Kasumi-1 (cell line): Measurements from ENCODE around the gene LSP1.
"Not testable (repeated sequence)": the region's sequence is repeated elsewhere in the genome, so short reads cannot be mapped to it uniquely, and the experiment has no call there.

Experiments
- DNase-seq, 2 experiments: peaks; one replicate each; lab custom pipeline; 2025; lab: John Stamatoyannopoulos, UW

Gene LSP1

DNA sequence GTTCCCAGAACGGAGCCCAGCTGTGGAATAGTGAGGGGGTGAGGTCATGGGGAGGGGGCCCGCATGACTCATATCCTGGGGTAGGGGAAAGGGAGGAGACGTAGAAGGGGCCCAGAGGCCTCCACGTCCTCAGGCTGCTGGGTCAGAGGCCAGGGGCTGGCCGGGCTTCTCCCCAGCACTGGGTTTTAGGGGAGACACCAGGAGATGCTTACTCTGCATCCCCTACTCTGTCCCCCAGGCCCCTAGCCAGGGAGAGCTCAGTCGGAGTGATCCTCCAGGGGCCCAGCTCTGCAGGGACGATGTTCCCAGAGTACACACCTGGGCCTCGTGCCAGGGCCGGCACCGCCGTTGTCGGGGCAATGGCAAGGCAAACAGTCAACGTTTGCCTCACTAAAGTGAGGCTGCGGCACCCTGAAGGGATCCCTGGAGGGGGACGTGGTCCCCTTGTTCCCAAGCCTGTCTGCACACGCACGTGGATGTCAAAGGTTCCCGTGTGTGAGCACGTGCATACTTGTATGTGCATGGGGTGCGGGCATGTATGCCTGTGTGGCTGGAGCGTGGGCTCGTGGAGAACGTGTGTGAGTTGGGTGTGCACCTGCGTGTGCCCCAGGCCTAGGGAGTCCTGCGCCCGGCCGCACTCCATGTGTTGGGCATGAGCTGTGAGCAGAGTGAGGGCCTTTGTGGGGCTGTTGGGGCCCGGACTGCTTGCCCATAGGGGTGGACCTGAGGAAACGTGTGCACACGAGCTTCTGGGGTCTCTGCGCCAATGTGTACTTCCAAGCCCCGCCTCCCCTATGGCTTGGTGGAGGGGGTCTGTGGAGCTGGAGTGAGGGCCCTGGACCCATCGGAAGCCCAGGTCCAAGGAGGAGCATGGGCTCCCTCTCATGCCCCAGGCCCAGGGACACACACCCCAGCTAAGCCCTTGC is 24.6 kb downstream of the LSP1 start:
- DNase-seq, result no peak

DNA sequence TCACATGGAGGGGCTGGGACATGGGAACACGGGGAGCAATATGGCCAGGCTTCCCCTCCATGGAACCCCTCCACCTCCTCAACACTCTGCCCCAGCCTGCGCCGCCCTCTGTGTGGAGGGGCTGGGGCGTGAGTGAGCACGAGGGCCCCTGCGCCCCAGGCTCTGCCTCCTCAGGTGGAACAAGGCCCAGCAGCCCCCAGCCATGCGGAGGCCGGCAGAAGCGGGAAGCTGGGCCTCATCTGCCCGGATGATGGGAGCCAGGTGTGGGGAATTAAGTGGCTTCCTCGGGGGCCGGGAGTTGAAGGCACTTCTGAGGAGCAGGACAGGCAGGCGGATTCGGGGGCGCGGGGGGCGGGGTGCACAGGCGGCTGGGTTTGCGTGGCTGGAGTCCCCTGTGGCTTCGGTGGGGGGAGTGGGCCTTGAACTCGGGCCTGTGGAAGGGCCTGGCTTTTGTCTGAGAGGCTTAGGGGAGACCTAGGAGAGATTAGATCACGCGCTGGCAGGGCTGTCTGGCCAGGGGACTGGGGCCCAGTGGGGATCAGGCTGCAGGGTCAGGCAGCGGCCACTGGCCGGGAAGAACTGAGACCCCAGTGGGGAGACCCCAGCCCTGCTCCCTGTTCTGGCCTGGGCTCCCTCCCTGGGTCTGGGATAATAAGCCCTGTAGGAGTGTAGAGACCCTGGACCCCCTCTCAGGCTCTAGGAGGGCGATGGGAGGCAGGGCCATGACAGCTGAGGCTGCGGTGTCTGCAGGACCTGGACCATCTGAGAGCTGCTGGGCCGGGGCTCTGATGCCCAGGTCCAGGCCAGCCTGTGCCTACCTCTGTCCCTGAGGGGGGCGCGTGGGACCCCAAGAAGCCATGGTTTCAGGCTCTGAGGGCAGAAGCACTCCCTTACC is 25.5 kb downstream of the LSP1 start:
- no peak for DNase-seq

DNA sequence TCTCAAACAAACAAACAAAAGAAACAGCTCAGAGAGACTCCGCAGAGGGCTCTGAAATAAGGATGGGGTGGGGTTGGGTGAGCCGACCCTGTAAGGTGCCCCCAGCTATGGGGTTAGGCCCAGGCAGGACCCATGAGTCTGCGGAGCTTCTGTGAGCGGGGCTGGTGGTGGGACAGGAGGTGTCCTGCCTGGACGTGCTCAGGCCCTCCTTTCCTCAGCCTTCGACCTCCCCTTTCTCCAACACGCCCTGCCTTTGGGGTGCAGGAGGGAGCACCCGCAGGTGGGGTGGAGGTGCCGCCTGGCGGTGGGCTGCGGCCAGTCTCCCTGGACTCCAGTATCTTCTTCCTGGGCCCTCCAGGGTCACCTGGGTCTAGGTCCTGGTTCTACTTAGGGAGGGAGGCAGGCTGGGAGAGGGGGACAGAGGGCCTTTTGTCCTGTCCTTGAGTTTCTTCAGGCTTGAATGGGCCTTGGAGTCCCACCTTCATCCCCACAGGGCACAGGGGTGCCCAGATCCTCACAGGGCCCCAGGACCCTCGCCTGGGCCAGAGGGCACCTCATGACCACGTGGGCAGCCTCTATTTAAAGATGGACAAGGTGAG is 26.6 kb downstream of the LSP1 start:
- DNase-seq, result no peak

DNA sequence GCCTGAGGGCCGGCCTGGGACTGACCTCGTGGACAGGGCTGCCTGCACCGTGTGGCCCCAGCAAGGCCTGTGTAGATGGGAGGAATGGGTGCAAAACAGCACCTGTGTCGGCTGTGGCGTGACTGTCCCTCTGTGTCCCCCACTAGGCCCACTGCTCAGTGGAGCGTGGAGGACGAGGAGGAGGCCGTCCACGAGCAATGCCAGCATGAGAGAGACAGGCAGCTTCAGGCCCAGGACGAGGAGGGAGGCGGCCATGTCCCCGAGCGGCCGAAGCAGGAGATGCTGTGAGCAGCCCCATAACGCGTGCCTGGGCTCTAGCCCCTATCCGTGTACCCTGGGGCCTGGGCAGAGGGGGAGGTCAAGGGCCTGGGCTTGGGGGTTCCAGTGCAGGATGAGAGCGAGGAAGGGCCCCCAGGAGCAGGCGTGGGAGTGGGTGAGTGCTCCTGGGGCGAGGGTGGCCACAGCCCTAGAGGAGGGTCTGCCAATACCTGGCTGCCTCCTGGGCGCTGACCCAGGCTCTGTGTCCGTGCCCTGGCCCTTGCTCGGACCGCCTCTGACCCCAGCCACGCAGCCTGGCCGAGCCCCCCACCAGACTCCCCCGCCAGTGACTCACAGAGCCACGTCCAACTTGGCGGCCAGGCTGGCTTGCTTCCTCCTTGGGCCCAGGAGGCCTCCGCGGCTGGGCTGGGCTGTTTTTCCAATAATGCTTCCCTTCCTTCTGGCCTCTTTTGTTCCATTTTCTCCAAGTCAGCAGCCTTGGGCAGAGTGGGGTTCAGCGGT is 27.2 kb downstream of the LSP1 start:
- no peak for DNase-seq

DNA sequence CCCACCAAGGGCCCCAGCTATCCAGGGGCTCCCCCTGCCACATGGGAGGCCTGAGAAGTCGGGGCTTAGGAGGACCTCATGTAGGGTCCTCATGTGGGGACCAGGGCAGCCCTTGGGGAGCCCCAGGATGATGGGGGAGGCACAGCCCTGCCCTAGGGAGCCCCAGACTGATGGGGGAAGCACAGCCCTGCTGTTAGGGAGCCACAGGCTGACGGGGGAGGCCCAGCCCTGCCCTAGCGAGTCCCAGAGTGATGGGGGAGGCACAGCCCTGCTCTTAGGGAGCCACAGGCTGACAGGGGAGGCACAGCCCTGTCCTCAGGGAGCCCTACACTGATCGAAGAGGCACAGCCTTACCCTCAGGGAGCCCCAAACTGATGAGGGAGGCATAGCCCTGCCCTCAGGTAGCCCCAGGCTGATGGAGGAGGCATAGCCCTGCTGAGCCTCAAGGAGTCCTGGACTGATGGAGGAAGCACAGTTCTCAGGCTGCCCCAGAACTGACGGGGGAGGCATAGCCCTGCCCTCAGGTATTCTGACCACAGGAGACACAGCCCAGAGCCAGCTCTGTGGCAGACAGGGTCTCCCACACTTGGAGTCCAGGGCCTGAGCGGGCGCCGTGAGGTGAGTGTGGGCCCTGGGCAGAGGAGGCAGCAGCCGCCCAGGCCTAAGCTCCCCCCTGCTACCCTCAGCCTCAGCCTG is 28.0 kb downstream of the LSP1 start:
- DNase-seq, result no peak

DNA sequence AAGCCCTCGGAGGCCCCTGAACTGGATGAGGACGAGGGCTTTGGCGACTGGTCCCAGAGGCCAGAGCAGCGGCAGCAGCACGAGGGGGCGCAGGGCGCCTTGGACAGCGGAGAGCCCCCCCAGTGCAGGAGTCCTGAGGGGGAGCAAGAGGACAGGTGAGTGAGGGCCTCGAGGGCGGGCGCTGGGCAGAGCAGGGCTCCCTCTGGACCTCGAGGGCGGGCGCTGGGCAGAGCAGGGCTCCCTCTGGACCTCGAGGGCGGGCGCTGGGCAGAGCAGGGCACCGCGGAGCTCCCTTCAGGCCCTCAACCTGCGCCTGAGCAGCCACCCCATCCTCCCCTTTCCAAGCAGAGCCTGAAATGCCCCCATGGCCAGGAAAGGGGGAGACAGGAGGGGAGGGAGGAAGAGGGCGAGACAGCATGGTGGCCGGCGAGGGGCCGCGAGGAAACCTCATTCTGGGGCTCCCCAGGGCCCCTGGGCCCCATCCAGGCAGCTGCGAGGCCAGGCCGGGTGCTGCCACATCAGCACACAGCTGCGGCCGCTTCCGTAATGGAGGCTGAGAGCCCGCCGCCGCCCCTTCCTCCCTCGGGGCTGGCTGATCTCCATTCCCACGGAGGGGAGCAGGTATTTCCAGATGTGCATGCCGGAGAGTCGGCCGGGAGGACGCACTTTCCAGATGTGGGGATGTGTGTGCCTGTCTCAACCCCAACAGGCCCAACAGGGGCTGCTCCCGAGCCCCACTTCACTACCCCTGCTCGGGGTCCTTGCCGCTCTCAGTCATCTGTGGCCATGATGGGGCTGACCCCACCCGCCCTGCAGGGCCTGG is 28.8 kb downstream of the LSP1 start:
- DNase-seq, result peak in 1 of 2 experiments; percentile 17

DNA sequence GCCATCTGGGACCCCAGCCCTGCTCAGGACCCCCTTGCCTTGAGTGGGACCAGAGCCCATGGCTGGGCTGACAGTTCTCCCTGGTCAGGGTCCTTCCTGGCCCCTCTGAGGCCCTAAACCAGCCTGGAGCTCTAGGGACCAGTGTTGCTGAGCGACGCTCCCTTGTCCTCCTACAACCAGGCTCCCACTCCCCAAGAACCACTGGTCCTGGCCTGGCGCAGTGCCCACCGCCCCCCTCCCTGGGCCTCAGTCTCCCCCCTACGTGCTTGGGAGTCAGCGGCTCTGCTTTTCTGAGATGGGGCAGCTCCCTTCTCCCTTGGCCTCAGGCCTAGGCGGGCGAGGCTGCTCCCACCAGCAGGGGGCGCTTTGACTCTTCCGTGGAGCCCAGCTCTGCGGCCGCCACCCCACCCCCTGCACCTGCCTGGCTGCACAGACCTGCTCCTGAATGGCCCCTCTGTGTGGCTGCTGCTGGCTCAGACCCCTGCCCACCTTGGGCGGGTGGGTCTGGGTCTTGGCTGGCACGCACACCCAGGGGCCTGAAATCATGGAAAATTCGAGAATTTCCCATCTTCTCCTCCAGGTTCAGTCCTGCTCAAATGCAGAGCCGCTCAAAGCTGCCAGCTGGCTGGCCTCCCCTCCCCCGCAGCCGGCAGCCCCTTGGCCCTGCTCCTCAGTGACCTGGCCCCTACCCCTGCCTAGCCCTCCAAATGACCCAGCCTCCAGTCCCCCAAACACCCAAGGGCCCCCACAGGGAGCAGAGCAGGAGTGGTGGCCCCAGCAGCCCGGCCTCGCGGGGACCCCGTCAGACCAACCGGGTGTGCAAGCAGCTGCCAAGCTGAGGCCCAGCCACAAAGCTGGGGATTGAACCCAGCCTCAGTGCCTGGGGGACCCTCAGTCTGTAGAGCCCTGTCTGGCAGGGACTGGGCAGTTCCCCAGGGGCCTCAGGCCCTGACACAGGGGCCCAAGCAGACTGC is 29.7 kb downstream of the LSP1 start:
- DNase-seq, result peak; percentile 68 to 70

DNA sequence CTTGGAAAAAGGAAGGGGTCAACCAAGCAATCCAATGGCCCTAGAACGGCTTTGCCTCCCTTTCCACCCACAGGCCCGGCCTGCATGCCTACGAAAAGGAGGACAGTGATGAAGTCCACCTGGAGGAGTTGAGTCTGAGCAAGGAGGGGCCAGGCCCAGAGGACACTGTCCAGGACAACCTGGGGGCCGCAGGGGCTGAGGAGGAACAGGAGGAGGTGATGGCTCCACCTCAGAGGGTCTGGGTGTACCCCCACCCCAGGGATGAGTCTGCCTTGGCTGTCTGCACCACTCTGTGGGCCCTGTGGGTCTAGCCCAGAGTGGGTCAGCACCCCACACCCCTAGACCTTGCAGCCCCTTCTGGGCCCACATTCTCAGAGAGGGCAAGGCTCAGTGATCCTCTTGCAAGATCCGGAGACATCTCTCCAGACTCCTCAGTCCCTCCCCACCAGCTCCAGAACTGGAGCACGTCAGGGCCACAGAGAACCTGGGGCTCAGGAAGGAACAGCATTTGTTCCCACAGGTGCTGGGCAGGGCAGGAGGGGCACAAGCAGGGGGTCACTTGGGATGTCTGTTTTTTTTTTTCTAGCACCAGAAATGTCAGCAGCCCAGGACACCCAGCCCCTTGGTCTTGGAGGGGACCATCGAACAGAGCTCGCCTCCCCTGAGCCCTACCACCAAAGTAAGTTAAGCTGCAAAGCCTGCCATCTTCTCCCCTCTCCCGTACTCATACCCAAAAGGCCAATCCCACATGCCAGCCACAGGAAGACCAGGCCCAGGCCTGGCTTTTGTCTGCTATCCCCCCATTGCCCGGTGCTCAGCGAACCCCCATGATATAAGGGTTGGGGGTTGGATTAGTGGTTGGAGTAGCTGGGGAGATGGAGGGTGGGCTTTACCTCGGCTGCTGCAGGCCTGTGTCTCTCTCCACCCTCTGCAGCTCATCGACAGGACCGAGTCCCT is 30.7 kb downstream of the LSP1 start:
- DNase-seq, result no peak

DNA sequence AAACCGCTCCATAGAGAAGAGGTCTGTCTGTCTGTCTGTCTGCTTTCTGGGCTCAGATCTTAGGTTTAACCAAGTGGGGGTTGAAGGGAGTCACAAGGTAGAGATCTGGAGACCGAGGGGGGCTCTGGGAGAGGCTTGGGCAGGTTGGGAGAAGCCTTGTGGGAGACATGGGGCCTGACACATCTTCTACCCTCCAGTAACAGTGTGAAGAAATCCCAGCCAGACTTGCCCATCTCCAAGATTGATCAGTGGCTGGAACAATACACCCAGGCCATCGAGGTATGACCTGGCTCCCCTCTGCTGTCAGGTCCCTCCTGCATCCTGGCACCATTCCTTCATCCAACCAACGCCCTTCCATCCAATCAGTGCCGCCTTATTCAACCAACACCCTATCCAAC is 31.4 kb downstream of the LSP1 start:
- DNase-seq, result no peak

DNA sequence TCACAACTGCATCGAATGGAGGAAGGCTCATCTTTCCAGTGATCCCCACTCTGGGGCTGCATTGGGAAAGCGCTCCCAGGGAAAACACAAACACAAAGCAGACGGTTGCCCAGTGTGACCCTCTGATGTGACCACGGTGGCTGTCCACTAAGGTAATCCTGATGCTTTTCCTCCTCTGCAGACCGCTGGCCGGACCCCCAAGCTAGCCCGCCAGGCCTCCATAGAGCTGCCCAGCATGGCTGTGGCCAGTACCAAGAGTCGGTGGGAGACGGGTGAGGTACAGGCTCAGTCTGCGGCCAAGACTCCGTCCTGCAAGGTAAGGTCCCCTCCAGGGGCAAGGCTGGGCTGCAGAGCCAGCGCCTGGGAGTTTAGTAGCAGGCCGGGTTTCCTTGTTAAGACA is 33.7 kb downstream of the LSP1 start:
- DNase-seq, result not testable (repeated sequence)

DNA sequence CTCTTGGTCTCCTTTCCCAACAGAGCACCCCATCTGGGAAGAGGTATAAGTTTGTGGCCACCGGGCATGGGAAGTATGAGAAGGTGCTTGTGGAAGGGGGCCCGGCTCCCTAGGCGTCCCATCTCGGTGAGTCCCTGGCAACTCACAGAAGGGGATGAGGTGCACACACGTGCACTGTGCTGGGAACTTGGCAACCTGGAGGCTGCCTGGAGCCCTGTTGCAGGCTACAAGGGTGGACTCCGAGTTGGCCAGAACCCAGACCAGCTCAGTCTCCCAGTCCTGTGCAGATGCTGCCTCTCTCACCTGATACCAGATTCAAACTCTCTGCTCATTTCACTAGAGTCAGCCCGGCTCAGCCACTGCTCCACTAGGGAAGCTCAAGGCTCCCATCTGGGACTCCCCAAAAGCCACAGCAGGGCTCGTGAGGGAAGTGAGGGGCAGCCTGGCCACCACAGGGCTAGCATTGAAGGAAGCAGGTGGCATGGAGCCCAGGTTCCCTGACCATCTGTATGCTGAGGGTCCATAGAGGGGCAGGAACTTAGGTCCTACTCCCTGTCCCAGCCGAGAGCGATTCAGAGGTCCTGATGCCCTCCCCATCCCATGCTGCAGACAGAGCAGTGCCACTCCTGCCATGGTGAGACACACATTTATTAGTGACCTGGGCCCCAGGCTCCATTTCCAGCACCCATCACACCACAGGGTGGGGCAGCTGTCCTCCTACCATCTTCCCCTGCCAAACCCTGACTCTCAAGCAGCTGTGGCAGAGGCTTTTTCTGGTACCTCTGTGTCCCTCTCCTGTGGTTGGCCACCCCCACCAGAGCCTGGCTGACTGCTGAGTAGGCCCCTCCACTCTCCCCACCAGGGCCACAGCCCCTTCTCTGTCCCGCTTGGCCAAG is 34.8 kb downstream of the LSP1 start:
- DNase-seq, result no peak

DNA sequence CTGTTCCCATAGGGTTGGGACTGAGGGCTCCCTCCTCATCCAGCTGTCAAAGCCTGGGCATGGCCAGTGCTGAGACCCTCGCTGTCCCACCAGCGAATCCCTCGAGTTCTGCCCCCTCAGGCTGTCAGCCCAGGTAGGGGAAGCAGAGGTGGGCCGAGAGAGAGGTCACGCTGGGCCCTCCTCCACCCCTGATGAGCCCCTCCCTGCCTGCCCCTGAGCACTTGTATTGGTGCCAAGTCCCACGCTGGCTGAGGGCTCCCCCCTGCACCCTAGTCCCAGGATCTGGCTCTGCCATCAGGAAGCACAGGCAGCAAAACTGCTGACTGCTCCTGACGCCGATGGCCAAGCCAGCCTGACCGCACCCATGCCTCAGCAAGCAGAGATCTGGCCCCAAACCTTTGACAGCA is 35.5 kb downstream of the LSP1 start:
- DNase-seq, result no peak

DNA sequence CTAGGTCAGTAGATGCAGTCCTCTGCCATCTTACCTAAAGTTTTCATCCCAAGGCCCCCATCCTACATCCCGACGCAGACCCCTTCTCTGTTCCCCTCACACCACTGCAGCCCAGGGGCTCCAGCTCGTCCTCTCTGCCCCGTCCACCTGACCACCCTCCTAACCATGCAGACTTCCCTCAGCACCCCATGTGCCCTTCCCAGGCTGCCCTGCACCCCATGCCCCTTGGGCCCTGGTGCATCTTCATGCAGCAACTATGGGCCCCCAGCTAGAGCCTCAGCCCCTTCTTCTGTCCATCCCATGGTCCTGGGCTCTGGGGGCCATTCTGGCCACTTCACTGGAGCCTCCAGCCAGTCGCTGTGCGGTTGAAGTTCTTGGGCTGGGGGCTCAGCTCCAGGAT is 35.9 kb downstream of the LSP1 start:
- DNase-seq, result no peak

DNA sequence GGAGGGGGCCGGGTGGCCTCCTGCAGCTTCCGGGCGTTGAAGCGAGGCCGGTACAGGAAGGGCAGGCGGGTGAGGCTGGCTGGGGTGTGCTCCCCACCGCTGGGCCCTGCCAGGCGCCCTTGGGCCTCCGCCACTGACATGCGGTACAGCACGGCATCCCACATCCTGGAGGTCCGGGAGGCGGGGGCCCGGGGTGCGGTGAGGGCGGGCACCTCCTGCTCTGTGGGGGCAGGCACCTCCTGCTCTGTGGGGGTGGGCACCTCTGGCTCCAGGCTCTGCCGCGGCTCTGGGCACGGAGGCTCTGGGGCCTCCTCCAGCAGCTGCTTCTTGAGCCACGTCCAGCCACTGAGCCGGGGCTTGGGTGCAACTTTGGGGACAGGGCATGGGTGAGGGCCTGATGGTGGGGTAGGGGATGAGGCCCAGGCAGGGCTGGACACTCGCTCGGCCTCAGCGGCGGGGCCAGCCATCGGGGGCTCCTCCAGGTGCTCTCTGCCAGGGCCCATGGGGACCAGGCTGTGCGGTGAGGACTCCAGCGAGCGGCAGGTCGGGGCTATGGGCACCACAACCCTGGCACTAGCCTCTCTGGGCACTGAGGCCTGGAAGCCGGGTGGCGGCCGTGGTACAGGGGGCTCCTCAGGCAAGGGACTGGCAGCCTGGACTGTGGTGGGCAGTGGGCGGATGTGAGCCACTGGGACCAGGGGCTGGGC is 36.5 kb downstream of the LSP1 start:
- DNase-seq, result peak; percentile 53 to 57

DNA sequence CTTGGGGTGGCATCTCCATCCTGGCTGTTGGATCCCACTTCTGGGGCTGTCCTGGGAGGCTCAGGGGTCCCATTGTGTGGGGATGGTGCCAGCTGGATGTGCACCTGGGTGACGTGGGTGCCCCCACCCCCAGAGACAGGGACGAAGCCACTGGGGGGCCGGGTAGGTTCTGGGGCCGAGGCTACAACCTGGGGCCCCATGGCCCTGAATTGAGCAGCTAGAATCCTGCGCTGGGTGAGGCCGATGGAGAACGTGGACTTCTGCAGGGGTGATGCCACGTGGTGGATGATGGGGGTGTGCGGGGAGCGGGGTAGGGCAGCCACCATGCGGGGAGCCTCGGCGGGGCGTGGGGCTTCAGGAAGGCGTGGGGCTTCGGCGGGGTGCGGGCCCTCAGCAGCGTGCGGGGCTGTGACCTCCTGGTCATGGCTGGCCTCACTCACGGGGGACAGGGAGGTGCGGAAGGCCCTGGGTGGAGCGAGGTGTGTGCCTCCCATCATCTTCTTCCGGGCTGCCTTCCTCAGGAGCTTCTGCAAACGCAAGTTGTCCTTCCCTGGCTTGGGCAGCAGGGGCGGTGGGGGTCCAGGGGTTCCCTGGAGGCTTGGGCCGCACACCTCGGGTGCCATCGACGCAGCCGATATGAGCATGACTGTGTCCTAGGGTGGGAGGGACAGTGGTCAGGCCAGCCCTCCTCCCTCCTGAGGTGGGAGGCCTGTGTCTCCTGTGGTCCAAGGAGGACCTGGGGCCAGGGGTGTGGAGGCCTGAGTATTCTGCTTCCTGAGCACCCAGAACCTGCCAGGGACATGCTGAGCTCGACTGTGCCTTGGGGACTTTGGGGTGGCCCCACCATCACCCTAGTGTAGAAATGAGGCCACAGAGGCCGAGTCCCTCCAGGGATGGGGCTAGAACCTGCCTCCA is 37.3 kb downstream of the LSP1 start:
- DNase-seq, result no peak
